BE2C (cell line): Measurements from ENCODE around the gene TFB1M.

Experiments
- DNase-seq: peaks from one replicate; pipeline ENCODE4 v3.0.0-alpha.2; 2020
- H3K27me3 ChIP-seq: fragments of 250-450 bp; sonication (Bioruptor Pico); 2 replicates; pipeline ENCODE4 v1.5.1; 2020; ENCODE audit warnings: mild to moderate bottlenecking
- H3K36me3 ChIP-seq: fragments of 250-450 bp; sonication (Bioruptor Pico); 2 replicates; pipeline ENCODE4 v1.5.1; 2020; ENCODE audit warnings: mild to moderate bottlenecking
- H3K4me1 ChIP-seq: fragments of 250-450 bp; sonication (Bioruptor Pico); 2 replicates; pipeline ENCODE4 v1.5.1; 2020
- H3K4me3 ChIP-seq: 2 replicates; pipeline ENCODE4 v1.5.1; 2011; ENCODE audit warnings: low read depth, low read length
- H3K9me3 ChIP-seq: fragments of 250-450 bp; sonication (Bioruptor Pico); 2 replicates; pipeline ENCODE4 v1.5.1; 2020
- CTCF ChIP-seq: IDR thresholded peaks from 2 replicates; pipeline ENCODE4 v1.5.1; 2012; ENCODE audit warnings: mild to moderate bottlenecking, low read depth, low read length

Gene TFB1M

GRCh38 chr6:155330922-155331321 is 16.6 kb upstream of the TFB1M start:
- Histone ChIP-seq H3K9me3 (peaks cover 2% of the 10 kb centered on the region; the same call in 1 of the 2 replicates), H3K36me3 (no peaks in the 10 kb centered on the region), H3K27me3 (no peaks in the 10 kb centered on the region; the same call in 1 of the 2 replicates), H3K4me1 (peaks cover 8% of the 10 kb centered on the region), H3K4me3 (no peak overlapping the region)
- TF ChIP-seq CTCF: no peak
- no peak for DNase-seq

DNA sequence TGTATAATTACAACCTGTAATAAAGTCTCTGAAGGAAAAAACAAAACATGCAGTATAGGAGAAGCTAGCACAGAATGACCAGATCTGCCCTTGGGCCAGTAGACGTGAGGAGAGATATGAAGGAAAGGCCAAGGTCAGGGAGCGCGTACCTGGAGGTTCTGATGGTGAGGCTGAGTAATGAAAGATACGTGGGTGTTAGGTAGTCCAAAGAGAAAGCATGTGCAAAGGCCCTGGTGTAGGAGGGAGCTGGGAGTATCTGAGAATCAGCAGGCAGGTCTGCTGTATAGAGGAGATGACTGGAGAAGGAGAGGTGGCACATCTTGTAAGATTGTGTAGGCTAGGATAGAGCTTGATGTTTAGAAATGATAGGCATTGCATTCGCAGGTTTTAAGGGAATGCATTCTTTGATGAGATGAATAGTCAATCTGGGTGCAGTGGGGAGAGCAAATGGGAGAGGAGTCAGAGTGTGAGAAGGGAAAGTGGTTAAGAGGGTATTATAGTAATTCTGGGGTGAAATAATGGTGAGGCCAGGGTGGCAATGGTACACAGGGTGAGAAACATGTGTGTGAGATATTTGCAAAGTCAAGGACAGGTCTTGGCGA is 15.9 kb upstream of the TFB1M start:
- no peak for TF ChIP-seq CTCF
- Histone ChIP-seq H3K36me3 (no peaks in the 10 kb centered on the region), H3K27me3 (no peaks in the 10 kb centered on the region; the same call in 1 of the 2 replicates), H3K9me3 (no peaks in the 10 kb centered on the region), H3K4me3 (no peak overlapping the region), H3K4me1 (peaks cover 8% of the 10 kb centered on the region)
- DNase-seq: no peak

DNA sequence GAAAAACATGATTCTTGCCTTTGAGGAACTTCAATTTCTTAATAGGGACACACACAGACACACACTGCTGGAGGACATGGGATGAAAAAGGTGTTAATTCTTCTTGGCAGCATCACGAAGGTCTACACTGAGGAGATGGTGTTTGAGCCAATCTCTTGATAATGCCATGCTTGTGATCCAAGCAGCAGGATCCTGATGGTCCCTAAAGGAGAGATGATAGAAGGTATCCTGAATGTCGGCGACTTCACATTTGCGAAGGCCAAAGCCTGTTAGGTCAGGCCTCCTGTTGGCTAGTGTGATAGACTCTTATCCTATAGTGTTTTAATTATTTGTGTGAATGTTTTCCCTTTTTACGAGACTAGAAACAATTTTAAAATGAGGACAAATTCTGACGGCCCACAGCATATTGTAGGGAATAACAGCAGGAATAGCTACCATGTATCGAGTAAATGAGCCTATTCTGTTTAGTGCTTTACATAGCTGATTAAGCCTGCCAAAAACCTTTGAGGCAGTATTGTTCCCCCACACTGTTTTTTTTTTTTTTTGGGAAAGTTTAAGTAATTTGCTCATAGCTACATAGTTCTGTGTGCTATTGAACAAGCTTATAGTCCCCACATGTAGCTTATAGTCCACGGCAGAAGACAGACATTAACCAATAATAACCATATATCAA is 15.3 kb upstream of the TFB1M start:
- no peak for TF ChIP-seq CTCF
- no peaks in the 10 kb centered on the region for H3K9me3 ChIP-seq
- peaks cover 8% of the 10 kb centered on the region for H3K4me1 ChIP-seq
- no peak for DNase-seq
- no peaks in the 10 kb centered on the region for H3K36me3 ChIP-seq
- no peak overlapping the region for H3K4me3 ChIP-seq
- no peaks in the 10 kb centered on the region; the same call in 1 of the 2 replicates for H3K27me3 ChIP-seq

DNA sequence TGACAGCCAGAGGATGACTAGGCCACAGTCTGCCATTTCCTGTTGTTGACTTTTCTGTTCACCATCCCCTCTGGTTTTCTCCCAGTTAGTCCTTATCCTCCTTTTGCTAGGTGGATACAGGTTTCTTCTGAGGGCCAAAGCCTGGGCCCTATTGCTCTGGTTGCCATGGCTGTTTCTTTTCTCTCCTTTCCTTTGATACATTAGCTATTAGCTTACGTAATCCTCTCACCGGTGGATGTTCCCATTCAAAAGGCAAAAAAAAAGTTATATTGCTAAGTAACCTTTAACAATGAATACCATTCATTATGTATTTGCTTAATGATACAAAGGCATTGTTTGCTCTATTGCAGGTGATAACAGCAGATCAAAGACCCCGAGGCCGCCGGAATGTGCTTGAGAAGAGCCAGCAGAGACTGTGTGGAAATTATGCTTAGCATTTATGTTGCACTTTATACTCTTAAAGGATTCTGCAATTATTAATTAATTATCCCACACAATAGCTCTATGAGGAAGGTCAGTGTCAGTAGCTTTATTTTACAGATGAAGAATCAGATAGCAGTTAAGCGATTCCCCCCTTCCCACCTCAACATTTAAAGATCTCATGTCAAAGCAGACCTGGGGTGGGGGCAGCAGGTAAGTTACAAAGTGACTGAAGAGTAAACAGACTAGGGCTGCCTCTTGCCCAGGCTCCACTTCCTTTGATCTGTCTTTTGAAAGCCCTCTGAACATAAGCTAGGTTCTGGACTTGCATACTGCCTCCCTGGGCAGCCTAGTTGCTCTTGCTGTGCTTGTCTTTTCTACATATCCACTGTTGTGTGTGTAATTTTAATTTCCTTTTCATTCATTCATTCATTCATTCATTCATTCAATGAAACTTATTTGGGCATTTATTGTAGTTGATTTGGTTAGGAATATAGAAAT is 14.5 kb upstream of the TFB1M start:
- Histone ChIP-seq H3K27me3 (no peaks in the 10 kb centered on the region; the same call in 1 of the 2 replicates), H3K4me3 (no peak overlapping the region), H3K4me1 (peaks cover 8% of the 10 kb centered on the region), H3K36me3 (no peaks in the 10 kb centered on the region), H3K9me3 (no peaks in the 10 kb centered on the region)
- TF ChIP-seq CTCF: no peak
- no peak for DNase-seq

DNA sequence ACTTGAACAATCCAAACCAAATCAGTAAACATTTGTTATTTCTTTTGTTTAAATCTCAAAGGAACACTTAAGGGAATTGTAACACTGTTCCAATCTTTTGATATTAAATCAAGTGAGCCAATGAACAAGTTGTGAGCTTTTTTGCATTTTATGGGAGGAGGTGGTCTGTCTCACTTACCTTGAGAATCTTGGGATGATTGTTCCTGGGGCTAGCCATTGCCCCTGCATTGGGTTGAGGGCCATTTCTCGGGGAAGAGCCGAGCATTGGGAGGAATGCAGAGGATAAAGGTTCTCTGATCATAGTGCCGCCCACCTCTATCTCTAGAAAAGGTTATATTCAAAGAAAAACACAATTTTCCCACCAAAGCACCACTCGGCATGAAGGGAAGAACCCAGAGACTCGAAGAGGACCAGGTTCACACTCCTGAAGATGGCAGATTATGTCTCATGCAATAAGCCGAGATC is 13.8 kb upstream of the TFB1M start:
- no peak for TF ChIP-seq CTCF
- H3K36me3 ChIP-seq: no peaks in the 10 kb centered on the region
- no peak overlapping the region for H3K4me3 ChIP-seq
- H3K4me1 ChIP-seq: peaks cover 8% of the 10 kb centered on the region
- no peaks in the 10 kb centered on the region; the same call in 1 of the 2 replicates for H3K27me3 ChIP-seq
- DNase-seq: no peak
- no peaks in the 10 kb centered on the region for H3K9me3 ChIP-seq
